Measurements from ENCODE around the gene OTOP2. TPM values are rescaled to one million over a fixed set of nuclear protein-coding genes. Genes with fewer than 3 reads are reported as not detected.

OTOP2 gene
- total and polyA plus RNA-seq, 2 experiments from 2014 or later = not detected

- Histone ChIP-seq H3K9me3 (ENCODE audit: low read depth) (no peaks in the 10 kb centered on the region), H3K4me3 (peak within 1 kb of the TSS; percentile 48), H3K4me1 (ENCODE audit: low read depth) (peaks cover 11% of the 10 kb centered on the region), H3K27me3 (peaks cover 36% of the 10 kb centered on the region), H3K27ac (no peak within 1 kb of the TSS), H3K36me3 (no peaks in the 10 kb centered on the region)
- peak; percentile 17 to 82 for DNase-seq (ENCODE audit: low read depth in 1 of 2, low spot score in 1 of 2)
- no peak for TF ChIP-seq CTCF (IDR thresholded peaks at IDR 0.05; ENCODE audit: low read depth, low read length)
Measured at GRCh38 chr17:74972107-74972972, 48.3 kb downstream of the OTOP2 start, which contains the start of gene HID1. TSS of gene HID1 (minus strand) at chr17:74972759. CDS start at chr17:74972656, 103 bp downstream.

- DNase-seq (ENCODE audit: low read depth in 1 of 2, low spot score in 1 of 2) = no peak
- peaks cover 11% of the 10 kb centered on the region for H3K4me1 ChIP-seq (ENCODE audit: low read depth)
- H3K36me3 ChIP-seq = no peaks in the 10 kb centered on the region
- H3K27ac ChIP-seq = no peak overlapping the region
- no peak for TF ChIP-seq CTCF (IDR thresholded peaks at IDR 0.05; ENCODE audit: low read depth, low read length)
- H3K9me3 ChIP-seq (ENCODE audit: low read depth) = no peaks in the 10 kb centered on the region
- H3K4me3 ChIP-seq = peak overlapping the region; percentile 48
- peaks cover 36% of the 10 kb centered on the region for H3K27me3 ChIP-seq
Measured at GRCh38 chr17:74972973-74973328, 48.9 kb downstream of the OTOP2 start.

GRCh38 chr17:74975943-74976342 lies 51.9 kb downstream of the OTOP2 start:
- peaks cover 36% of the 10 kb centered on the region for H3K27me3 ChIP-seq
- H3K4me1 ChIP-seq (ENCODE audit: low read depth) = peaks cover 7% of the 10 kb centered on the region
- no peak for DNase-seq (ENCODE audit: low read depth in 1 of 2, low spot score in 1 of 2)

GRCh38 chr17:74977802-74978201 lies 53.7 kb downstream of the OTOP2 start:
- Histone ChIP-seq H3K36me3 (no peaks in the 10 kb centered on the region), H3K4me1 (ENCODE audit: low read depth) (no peaks in the 10 kb centered on the region), H3K27ac (no peak overlapping the region), H3K27me3 (peaks cover 35% of the 10 kb centered on the region), H3K9me3 (ENCODE audit: low read depth) (no peaks in the 10 kb centered on the region), H3K4me3 (no peak overlapping the region)
- no peak for TF ChIP-seq CTCF (IDR thresholded peaks at IDR 0.05; ENCODE audit: low read depth, low read length)
- DNase-seq (ENCODE audit: low read depth in 1 of 2, low spot score in 1 of 2) = no peak

More at GRCh38 chr17:74975943-74976342, 51.9 kb downstream of the OTOP2 start:
- Histone ChIP-seq H3K4me3 (no peak overlapping the region), H3K36me3 (no peaks in the 10 kb centered on the region), H3K27ac (no peak overlapping the region), H3K9me3 (ENCODE audit: low read depth) (no peaks in the 10 kb centered on the region)
- no peak for TF ChIP-seq CTCF (IDR thresholded peaks at IDR 0.05; ENCODE audit: low read depth, low read length)

GRCh38 chr17:74978240-74978639 lies 54.2 kb downstream of the OTOP2 start:
- Histone ChIP-seq H3K4me1 (ENCODE audit: low read depth) (no peaks in the 10 kb centered on the region), H3K4me3 (no peak overlapping the region), H3K9me3 (ENCODE audit: low read depth) (no peaks in the 10 kb centered on the region)

More at GRCh38 chr17:74978240-74978639, 54.2 kb downstream of the OTOP2 start:
- no peak for DNase-seq (ENCODE audit: low read depth in 1 of 2, low spot score in 1 of 2)
- Histone ChIP-seq H3K36me3 (no peaks in the 10 kb centered on the region), H3K27ac (no peak overlapping the region), H3K27me3 (peaks cover 30% of the 10 kb centered on the region)
- no peak for TF ChIP-seq CTCF (IDR thresholded peaks at IDR 0.05; ENCODE audit: low read depth, low read length)
